NCI-H2081 (cell line): ENCODE data around the gene KDM6A.
"Not testable (repeated sequence)": the region's sequence is repeated elsewhere in the genome, so short reads cannot be mapped to it uniquely, and the experiment has no call there.

Experiments
- DNase-seq, 2 experiments: peaks; one replicate each; lab custom pipeline; 2025; lab: John Stamatoyannopoulos, UW

Gene KDM6A

DNA sequence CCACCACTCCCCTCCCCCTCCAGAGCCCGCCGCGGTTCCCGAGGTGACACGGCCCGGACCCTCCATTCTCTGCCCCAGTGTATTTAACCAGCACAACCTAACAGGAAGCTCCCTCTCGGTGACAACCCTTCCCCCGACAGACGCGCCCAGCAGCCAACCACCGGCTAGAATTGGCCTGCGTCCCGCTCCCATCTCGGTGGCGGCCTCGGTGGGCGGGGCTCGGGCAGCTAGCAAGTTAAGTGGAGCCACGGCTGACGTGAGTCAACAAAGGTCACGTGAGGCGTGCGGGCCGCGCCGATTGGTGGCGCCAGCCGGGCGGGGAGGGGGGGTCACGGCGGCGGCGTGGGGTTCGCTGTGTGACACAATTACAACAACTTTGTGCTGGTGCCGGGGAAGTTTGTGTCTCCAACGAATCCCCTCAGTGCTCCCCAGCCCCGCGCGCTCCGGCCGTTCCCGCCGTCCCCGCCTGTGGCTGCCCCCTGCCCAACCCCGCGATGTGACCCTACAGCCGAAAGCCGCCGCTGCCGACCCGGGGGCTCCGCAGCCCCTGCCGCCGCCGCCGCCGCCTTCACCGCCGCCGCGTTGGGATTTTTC lies at the start of gene KDM6A:
TSS of gene KDM6A (plus strand) at position 368 of the 594 bp plus-strand sequence. CDS start 364 bp downstream, outside the sequence.
- peak; percentile 97 to 98 for DNase-seq

GRCh38 chrX:44823193-44823592 lies 49.8 kb upstream of the KDM6A start:
- DNase-seq: not testable (repeated sequence)

DNA sequence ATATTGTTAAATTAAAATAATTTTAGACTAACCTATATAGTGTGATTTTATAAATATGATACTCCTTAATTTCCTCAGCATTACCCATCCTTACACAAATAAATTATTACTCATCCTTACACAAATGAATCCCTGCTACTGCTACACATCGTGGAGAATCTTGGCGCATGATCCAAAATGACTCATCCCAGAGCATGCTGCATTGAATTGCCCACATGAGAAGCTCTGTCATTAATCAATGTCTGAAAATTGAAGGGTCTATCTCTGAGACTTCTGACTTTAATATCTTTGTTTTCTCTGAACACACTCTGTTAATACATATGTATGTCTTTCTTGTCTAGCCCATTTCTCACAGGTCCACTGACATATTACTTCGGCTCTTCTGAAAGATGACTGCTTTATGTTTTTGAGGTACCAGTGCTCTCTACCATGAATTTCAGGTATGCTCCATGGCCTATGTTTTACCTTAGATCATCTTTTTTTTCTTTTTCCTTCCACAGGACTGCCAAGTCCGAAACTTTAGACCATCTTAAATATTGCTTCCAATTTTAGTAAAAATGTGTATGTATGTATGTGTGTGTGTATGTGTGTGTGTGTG lies 44.9 kb upstream of the KDM6A start:
- no peak for DNase-seq

- DNase-seq: no peak
Observed at GRCh38 chrX:44829832-44830231, 43.2 kb upstream of the KDM6A start.

- DNase-seq: no peak
Observed at GRCh38 chrX:44842550-44843317, 30.3 kb upstream of the KDM6A start.

GRCh38 chrX:44843318-44843702 lies 29.7 kb upstream of the KDM6A start:
- DNase-seq: no peak

DNA sequence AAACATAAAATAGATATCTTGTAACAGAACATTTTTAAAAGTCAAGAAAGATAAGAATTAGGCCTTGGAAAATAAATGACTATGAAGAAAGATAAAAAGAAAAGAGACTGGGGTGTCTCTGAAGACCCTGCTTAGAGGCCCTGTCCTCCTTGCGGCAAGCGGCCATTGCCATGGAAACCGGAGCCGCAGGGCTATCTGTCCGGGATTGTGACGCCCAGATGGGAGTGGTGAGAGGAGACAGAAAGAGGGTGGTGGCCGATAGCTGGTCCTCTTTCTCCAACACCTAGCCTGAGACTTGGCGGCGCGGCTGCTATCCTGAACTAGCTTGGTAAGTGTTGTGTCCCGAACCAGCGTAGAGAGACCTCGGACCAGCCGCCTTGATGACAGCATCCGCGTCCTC lies 29.2 kb upstream of the KDM6A start, which contains the start of gene DUSP21:
TSS of gene DUSP21 (plus strand) at position 269 of the 400 bp plus-strand sequence. CDS start at position 381, 112 bp downstream.
- no peak for DNase-seq

DNA sequence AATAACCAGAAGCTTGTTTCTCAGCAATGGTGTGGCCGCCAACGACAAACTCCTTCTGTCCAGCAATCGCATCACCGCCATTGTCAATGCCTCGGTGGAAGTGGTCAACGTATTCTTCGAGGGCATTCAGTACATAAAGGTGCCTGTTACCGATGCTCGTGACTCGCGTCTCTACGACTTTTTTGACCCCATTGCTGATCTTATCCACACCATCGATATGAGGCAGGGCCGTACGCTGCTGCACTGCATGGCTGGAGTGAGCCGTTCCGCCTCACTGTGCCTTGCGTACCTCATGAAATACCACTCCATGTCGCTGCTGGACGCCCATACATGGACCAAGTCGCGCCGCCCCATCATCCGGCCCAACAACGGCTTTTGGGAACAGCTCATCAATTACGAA lies 28.8 kb upstream of the KDM6A start:
- DNase-seq: no peak

DNA sequence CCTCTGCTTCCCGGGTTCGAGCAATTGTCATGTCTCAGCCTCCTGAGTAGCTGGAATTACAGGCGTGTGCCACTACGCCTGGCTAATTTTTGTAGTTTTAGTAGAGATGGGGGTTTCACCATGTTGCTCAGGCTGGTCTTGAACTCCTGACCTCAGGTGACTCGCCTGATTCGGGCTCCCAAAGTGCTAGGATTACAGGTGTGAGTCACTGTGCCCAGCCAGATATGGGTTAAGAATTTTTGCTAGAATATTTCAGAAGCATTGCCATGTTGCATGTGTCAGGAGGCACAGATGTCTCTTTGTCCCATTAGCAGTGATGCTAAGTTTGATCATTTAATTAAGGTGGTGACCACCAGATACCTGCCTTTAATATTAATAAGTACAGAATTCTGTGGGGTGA lies 22.1 kb upstream of the KDM6A start:
- not testable (repeated sequence) for DNase-seq

DNA sequence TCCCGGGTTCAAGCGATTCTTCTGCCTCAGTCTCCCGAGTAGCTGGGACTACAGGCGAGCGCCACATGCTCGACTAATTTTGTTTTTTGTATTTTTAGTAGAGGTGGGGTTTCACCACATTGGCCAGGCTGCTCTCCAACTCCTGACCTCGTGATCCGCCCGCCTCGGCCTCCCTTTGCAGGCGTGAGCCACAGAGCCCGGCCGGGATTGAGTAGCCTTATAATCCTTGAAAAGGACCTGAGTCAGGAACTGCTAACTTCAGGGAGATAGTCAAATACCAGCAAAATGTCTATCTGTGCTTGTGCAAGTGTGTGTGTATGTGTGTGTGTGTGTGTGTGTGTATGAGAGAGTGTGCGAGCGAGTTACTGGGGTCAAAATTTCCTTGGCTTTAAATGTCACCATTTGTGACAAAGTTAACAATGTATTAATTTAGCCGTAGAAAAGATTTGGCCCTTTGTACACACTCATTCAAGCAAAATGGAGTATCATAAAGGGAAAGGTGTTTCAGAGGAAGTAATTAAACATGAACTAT lies 1.8 kb upstream of the KDM6A start:
- DNase-seq: peak; percentile 0 to 39

GRCh38 chrX:44871931-44872820 lies 812 bp upstream of the KDM6A start:
- peak; percentile 3 to 37 for DNase-seq

DNA sequence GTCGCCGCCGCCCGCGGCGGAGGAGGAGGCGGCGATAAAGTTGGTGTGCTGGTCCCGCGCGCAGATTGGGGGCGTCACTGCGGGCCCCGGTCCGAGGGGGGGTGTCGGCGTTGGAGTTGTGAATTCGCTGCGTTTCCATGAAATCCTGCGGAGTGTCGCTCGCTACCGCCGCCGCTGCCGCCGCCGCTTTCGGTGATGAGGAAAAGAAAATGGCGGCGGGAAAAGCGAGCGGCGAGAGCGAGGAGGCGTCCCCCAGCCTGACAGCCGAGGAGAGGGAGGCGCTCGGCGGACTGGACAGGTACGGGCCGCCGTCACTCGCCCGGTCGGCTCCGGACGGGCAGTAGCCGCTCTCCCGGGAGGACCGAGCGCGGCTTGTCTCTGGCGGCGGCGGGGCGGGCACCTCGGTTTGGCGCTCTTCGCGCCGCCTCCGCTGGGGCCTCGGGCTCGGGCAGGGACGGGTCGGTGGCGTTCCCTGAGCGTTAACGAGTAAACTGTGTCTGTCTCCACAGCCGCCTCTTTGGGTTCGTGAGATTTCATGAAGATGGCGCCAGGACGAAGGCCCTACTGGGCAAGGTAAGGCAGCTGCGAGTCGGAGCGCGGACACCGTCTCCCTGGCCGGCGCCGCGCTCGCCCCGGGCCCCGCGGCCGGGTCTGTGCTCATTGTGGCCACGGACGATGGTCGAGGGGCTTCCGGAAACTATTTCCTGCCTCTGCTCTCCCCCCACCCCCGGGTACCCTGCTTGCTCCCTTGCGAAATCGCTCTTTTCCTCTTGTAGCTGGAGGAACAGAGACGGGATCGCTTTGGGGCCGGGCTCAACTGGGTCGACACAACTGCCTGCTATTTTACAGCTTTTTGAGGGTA lies 658 bp downstream of the KDM6A start:
- DNase-seq: peak; percentile 34 to 45

DNA sequence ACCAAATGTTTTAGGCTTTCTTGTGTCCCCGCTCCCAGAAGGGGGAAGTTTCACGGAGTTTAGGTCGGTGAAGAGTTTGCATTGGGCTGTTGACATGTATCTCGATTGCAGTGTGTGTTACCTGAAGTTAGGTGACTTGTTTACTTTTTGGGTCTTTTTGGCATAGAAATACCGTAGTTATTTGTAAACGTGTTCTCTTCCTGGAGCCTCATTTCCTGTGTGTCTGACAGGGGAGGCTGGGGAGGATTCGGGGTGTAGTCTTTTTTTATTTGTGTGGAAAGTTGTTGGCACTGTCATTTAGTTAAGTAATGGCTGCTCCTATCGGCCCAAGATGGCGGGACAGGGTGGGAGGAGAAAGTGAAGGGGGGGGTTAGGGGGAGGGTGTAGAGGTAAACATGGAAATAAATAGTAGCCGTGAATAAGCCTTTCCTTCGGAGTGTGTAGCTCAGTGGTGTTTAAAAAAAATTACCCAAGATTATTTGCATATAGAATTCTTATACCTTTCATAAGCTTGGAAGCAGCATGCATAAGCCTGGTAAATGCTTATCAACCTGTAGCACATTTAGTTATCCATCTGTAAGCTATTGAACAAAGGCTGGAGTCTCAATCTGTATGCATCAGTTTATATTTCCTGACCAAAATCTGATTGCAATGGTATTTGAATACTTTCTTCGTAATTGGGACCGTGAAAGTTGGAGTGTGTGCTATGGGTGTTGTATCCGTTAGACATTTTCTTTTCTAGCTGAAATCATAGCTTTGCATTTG lies 1.6 kb downstream of the KDM6A start:
- DNase-seq: peak; percentile 4 to 59

GRCh38 chrX:44875185-44875489 lies 2.1 kb downstream of the KDM6A start:
- no peak for DNase-seq

GRCh38 chrX:44876086-44876485 lies 3.1 kb downstream of the KDM6A start:
- DNase-seq: no peak

GRCh38 chrX:44876767-44877166 lies 3.8 kb downstream of the KDM6A start:
- no peak for DNase-seq

DNA sequence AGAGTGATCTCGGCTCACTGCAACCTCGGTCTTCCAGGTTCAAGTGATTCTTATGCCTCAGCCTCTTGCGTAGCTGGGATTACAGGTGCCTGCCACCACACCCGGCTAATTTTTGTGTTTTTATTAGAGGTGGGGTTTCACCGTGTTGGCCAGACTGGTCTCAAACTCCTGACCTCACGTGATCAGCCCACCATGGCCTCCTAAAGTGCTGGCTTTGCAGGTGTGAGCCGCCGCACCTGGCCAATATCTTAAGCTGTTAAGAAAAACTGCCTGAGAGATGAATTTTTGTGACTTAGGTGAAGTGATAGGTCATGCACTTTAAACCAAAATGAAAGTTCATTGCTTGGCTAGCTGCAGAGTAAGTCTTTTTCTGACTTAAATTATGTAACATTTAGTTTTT lies 5.8 kb downstream of the KDM6A start:
- DNase-seq: no peak

DNA sequence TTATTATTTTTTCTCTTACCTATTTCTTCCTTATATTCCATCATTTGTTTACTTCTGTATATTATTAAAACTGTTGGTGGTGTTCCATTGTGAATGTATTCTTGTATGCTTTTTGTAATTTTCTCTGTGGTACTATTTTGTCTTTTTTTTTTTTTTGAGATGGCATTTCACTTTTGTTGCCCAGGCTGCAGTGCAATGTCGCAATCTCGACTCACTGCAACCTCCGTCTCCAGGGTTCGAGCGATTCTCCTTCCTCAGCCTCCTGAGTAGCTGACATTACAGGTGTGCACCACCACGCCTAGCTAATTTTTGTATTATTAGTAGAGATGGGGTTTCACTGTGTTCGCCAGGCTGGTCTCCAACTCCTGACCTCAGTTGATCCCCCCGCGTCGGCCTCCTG lies 8.6 kb downstream of the KDM6A start:
- no peak for DNase-seq

DNA sequence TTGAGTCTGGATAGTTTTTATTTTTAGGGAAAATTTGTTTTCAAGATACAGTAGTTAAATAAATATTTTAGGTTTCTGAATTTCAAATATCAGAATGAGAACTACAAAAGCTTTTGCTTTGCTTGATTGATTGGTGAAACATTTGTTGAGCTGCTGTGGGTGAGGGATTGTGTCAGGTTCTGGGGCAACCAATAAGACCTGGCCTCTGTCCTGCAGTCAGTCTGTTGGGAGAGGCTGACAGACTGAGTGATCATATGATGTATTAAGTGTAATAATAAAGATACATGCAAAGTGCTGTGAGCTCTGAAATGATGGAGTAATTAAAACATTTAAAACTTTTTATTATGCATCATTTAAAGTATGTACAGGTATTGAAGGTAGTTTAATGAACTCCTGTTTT lies 9.6 kb downstream of the KDM6A start:
- no peak for DNase-seq

- DNase-seq: no peak
Observed at GRCh38 chrX:44884944-44885343, 12.0 kb downstream of the KDM6A start.
